Keratinocyte (primary cell): ENCODE measurements around the gene LOC128125822.

ENCODE experiments used
- DNase-seq: peaks from one replicate; pipeline ENCODE4 v3.0.0-alpha.2; 2011; ENCODE audit warnings: low read depth, missing footprints, low spot score
- FAIRE-seq: peaks from 2 replicates; lab custom pipeline; 2011; peaks lifted over from hg19 to GRCh38; lab: Jason Lieb, UNC
- H2AFZ ChIP-seq: 2 replicates; pipeline ENCODE4 v1.6.0; 2012; ENCODE audit warnings: low read length, control low read depth, inconsistent platforms; ENCODE audit not compliant: control insufficient read depth
- H3K27ac ChIP-seq: 2 replicates; pipeline ENCODE4 v1.5.1; 2011; ENCODE audit warnings: low read length; ENCODE audit not compliant: control insufficient read depth, insufficient read depth
- H3K27me3 ChIP-seq: 3 replicates; pipeline ENCODE4 v1.6.0; 2011; ENCODE audit warnings: low read length; ENCODE audit not compliant: control insufficient read depth, insufficient read depth; ENCODE audit errors: extremely low read depth
- H3K36me3 ChIP-seq, 2 experiments: 2 replicates in 1 of 2; 3 replicates in 1 of 2; pipeline ENCODE4 v1.5.1; 2011; ENCODE audit warnings: low read length in 2 of 2, mild to moderate bottlenecking in 1 of 2; ENCODE audit not compliant: control insufficient read depth in 2 of 2, insufficient read depth in 2 of 2; ENCODE audit errors: extremely low read depth in 1 of 2
- H3K4me1 ChIP-seq: 3 replicates; pipeline ENCODE4 v1.5.1; 2011; ENCODE audit warnings: low read length; ENCODE audit not compliant: control insufficient read depth, insufficient read depth; ENCODE audit errors: extremely low read depth
- H3K4me2 ChIP-seq: 3 replicates; pipeline ENCODE4 v1.6.0; 2011; ENCODE audit warnings: low read depth, low read length; ENCODE audit not compliant: control insufficient read depth, insufficient read depth; ENCODE audit errors: extremely low read depth
- H3K4me3 ChIP-seq, 3 experiments: fragments of 200-600 bp in 1 of 3; sonication (generic) in 1 of 3; 2 replicates in 2 of 3; 3 replicates in 1 of 3; pipeline ENCODE4 v1.5.1; 2011 to 2016; ENCODE audit warnings: low read length in 3 of 3, mild to moderate bottlenecking in 3 of 3, control low read depth in 2 of 3, inconsistent platforms in 1 of 3, low read depth in 1 of 3, mixed read lengths in 1 of 3, mixed run types in 1 of 3, moderate library complexity in 1 of 3; ENCODE audit not compliant: control insufficient read depth in 2 of 3, insufficient read depth in 2 of 3; ENCODE audit errors: extremely low read depth in 1 of 3
- H3K79me2 ChIP-seq: 2 replicates; pipeline ENCODE4 v1.6.0; 2012; ENCODE audit warnings: low read length; ENCODE audit not compliant: control insufficient read depth, insufficient read depth
- H3K9ac ChIP-seq: 3 replicates; pipeline ENCODE4 v1.6.0; 2011; ENCODE audit warnings: low read length; ENCODE audit not compliant: control insufficient read depth, insufficient read depth; ENCODE audit errors: extremely low read depth
- H3K9me1 ChIP-seq: 3 replicates; pipeline ENCODE4 v1.6.0; 2011; ENCODE audit warnings: low read length; ENCODE audit not compliant: control insufficient read depth, insufficient read depth; ENCODE audit errors: extremely low read depth
- H3K9me3 ChIP-seq: 2 replicates; pipeline ENCODE4 v1.5.1; 2012; ENCODE audit warnings: low read depth, low read length; ENCODE audit not compliant: control insufficient read depth
- H4K20me1 ChIP-seq: 3 replicates; pipeline ENCODE4 v1.6.0; 2011; ENCODE audit warnings: low read length; ENCODE audit not compliant: control insufficient read depth, insufficient read depth; ENCODE audit errors: extremely low read depth
- EZH2 ChIP-seq: IDR thresholded peaks from one replicate; pipeline ENCODE4 v1.6.1; 2012; ENCODE audit warnings: inconsistent platforms, mild to moderate bottlenecking, low read length, moderate library complexity
- dilution Hi-C: fragments of 300-500 bp; cut with MboI; formaldehyde crosslinking; loops from one replicate; pipeline ENCODE4 v1.7.0; 2020; ENCODE audit warnings: low sequenced_read_pairs; ENCODE audit not compliant: extremely low pct_ligation_motif_present
- TF ChIP-seq, protein P1 (sequence below), 3 experiments: IDR thresholded peaks in 1 of 3; conservative IDR thresholded peaks in 1 of 3; optimal IDR thresholded peaks in 1 of 3; 2 replicates in 2 of 3; 3 replicates in 1 of 3; pipeline versions ENCODE3 to v1.5.1; 2011; ENCODE audit warnings: low read length in 3 of 3, mild to moderate bottlenecking in 3 of 3, moderate library complexity in 2 of 3, control low read depth in 1 of 3, inconsistent platforms in 1 of 3; ENCODE audit not compliant: insufficient read depth in 2 of 3; ENCODE audit errors: extremely low read depth in 1 of 3

Gene LOC128125822

DNA sequence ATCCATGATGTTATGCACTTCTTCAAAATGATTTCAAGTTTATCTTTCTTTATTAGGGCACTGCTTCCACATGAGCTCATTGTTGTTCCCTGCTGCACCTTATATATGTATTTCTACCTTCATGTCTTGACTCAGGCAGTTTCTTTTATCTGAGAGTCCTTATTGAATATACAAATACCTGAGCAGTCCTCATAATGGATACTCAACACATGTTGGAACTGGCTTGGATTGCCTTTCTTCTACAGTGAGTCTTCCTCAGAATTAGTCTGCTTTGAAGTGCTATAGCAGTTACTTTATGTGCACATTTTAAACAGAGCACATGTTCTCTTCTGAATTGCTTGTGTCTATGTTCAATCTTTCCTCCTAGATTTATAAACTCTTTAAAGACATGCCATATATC is 45.3 kb upstream of the LOC128125822 start:
- H2AFZ ChIP-seq = peak overlapping the region; percentile 27
- H4K20me1 ChIP-seq = no peaks in the 10 kb centered on the region
- dilution Hi-C loops = no loop called here
- DNase-seq (no peak), FAIRE-seq (peak; percentile 59)
- peak overlapping the region in 1 of 3 experiments; percentile 7 for H3K4me3 ChIP-seq
- no peaks in the 10 kb centered on the region for H3K9me3 ChIP-seq
- H3K36me3 ChIP-seq = no peaks in the 10 kb centered on the region
- no peaks in the 10 kb centered on the region for H3K27me3 ChIP-seq
- H3K4me2 ChIP-seq = peak overlapping the region; percentile 77
- TF ChIP-seq, protein P1, sequence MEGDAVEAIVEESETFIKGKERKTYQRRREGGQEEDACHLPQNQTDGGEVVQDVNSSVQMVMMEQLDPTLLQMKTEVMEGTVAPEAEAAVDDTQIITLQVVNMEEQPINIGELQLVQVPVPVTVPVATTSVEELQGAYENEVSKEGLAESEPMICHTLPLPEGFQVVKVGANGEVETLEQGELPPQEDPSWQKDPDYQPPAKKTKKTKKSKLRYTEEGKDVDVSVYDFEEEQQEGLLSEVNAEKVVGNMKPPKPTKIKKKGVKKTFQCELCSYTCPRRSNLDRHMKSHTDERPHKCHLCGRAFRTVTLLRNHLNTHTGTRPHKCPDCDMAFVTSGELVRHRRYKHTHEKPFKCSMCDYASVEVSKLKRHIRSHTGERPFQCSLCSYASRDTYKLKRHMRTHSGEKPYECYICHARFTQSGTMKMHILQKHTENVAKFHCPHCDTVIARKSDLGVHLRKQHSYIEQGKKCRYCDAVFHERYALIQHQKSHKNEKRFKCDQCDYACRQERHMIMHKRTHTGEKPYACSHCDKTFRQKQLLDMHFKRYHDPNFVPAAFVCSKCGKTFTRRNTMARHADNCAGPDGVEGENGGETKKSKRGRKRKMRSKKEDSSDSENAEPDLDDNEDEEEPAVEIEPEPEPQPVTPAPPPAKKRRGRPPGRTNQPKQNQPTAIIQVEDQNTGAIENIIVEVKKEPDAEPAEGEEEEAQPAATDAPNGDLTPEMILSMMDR (optimal IDR thresholded peaks at IDR 0.05 in 1 of 3, IDR thresholded peaks at IDR 0.05 in 1 of 3, conservative IDR thresholded peaks at IDR 0.05 in 1 of 3; ENCODE audit: extremely low read depth in 1 of 3, insufficient read depth in 2 of 3, low read length in 3 of 3) = no peak
- no peak for TF ChIP-seq EZH2
- peaks cover 39% of the 10 kb centered on the region for H3K4me1 ChIP-seq
- H3K9me1 ChIP-seq = no peaks in the 10 kb centered on the region
- H3K9ac ChIP-seq = peak overlapping the region; percentile 62
- H3K27ac ChIP-seq = peak overlapping the region; percentile 95
- no peaks in the 10 kb centered on the region for H3K79me2 ChIP-seq

DNA sequence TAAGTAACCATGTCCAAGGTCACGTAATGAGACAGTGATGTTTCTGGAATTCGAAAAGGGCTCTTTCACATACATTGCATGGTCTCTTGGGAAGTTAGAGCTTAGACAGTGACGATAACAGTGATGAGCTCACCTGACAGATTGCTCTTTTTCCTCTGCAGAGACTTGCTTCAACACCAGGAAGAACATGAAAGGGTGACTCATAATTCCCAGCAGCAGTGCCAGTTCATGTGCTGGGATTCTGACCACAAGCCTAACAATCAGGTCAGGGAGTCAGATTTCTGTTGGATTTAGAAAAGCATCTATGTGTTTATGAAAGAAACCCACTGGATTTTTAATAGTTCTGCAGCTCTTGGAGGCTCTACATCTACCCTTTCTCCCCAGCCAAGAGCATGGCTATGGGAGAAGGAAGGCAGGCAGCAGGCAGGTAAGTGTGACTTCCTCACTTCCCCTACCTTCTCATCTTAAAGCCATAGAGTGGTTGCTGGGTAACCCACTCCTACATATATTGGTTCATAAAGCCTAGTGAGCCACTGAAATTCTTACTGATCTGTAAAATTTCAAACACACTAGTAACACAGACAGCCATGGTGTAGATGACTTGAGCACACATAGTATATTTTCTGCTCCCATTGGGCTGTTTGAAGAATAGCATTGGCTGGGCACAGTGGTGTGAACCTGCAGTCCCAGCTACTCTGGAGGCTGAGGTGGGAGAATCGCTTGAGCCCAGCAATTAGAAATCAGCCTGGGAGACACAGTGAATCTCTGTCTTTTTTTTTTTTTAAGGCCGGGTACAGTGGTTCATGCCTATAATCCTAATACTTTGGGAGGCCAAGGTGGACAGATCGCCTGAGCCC is 44.4 kb upstream of the LOC128125822 start:
- Histone ChIP-seq H3K4me2 (peak overlapping the region; percentile 77), H3K4me3 (peak overlapping the region; percentile 8 to 63 (median 11)), H4K20me1 (no peaks in the 10 kb centered on the region), H3K9ac (peak overlapping the region; percentile 74), H3K9me1 (no peaks in the 10 kb centered on the region), H3K4me1 (peaks cover 35% of the 10 kb centered on the region), H3K36me3 (no peaks in the 10 kb centered on the region), H3K27ac (peak overlapping the region; percentile 95), H3K79me2 (no peaks in the 10 kb centered on the region), H3K9me3 (no peaks in the 10 kb centered on the region), H2AFZ (peak overlapping the region; percentile 23), H3K27me3 (no peaks in the 10 kb centered on the region)
- no peak for TF ChIP-seq EZH2
- TF ChIP-seq, protein P1 (optimal IDR thresholded peaks at IDR 0.05 in 1 of 3, IDR thresholded peaks at IDR 0.05 in 1 of 3, conservative IDR thresholded peaks at IDR 0.05 in 1 of 3; ENCODE audit: extremely low read depth in 1 of 3, insufficient read depth in 2 of 3, low read length in 3 of 3) = no peak
- FAIRE-seq (peak; percentile 98), DNase-seq (peak; percentile 98)
- dilution Hi-C loops = no loop called here
